ENCODE measurements around the gene LMBRD2.
"Not testable (repeated sequence)": the region's sequence is repeated elsewhere in the genome, so short reads cannot be mapped to it uniquely, and the experiment has no call there.

DNA sequence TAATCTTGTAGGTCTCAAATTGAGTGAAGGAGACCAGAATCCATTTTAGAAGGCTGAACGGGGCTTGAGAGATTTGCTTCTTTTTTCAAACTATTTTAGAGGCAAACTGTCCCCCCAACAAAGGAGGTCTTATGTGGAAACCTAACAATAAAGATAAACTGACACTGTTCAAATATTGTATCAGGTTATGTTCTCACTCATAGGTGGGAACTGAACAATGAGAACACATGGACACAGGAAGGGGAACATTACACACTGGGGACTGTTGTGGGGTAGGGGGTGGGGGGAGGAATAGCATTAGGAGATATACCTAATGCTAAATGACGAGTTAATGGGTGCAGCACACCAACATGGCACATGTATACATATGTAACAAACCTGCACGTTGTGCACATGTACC is 47.1 kb upstream of the LMBRD2 start:
- TF ChIP-seq BHLHE40 (IDR thresholded peaks at IDR 0.05; ENCODE audit: borderline replicate concordance); ARNT (IDR thresholded peaks at IDR 0.05); HDGF (IDR thresholded peaks at IDR 0.05; ENCODE audit: borderline replicate concordance); LEF1 (IDR thresholded peaks at IDR 0.05; ENCODE audit: borderline replicate concordance); SP1 (IDR thresholded peaks at IDR 0.05); FOXA1 (IDR thresholded peaks at IDR 0.05); FOXK2 (IDR thresholded peaks at IDR 0.05); L3MBTL2 (conservative IDR thresholded peaks at IDR 0.05); SUZ12 (IDR thresholded peaks at IDR 0.05): not testable (repeated sequence)
